CD14-positive monocyte (primary cell): ENCODE data around the gene ATXN1. TPM values are rescaled to one million over a fixed set of nuclear protein-coding genes. Genes with fewer than 3 reads are reported as not detected.

ENCODE experiments used
- DNase-seq, 3 donors: peaks; one replicate each; pipeline ENCODE4 v3.0.0-alpha.2; 2011 to 2022
- H2AFZ ChIP-seq: 2 replicates; pipeline ENCODE4 v1.6.0; 2012; ENCODE audit warnings: mild to moderate bottlenecking, low read depth, low read length, inconsistent platforms; ENCODE audit not compliant: insufficient read depth, poor library complexity, severe bottlenecking
- H3K27ac ChIP-seq, 2 donors: 1 replicate in 1 of 2; 2 replicates in 1 of 2; pipeline ENCODE4 v1.5.1; 2012 to 2013; ENCODE audit warnings: low read length in 2 of 2, control low read depth in 1 of 2, inconsistent platforms in 1 of 2, low read depth in 1 of 2, mild to moderate bottlenecking in 1 of 2
- H3K27me3 ChIP-seq, 2 donors: one replicate each; pipeline versions ENCODE4 v1.6.0 to v1.6.1; 2011 to 2013; ENCODE audit warnings: low read length in 2 of 2; ENCODE audit not compliant: control insufficient read depth in 2 of 2, insufficient read depth in 2 of 2
- H3K36me3 ChIP-seq, 2 donors: replicated peaks in 1 of 2; 1 replicate in 1 of 2; 2 replicates in 1 of 2; pipeline versions ENCODE4 v1.5.1 to v1.6.1; 2012 to 2013; ENCODE audit warnings: low read length in 2 of 2, control low read depth in 1 of 2, inconsistent platforms in 1 of 2, mild to moderate bottlenecking in 1 of 2; ENCODE audit not compliant: insufficient read depth in 2 of 2, control insufficient read depth in 1 of 2
- H3K4me1 ChIP-seq, 2 donors: 1 replicate in 1 of 2; 2 replicates in 1 of 2; pipeline versions ENCODE4 v1.5.1 to v1.6.1; 2012 to 2013; ENCODE audit warnings: low read length in 2 of 2, control low read depth in 1 of 2, inconsistent platforms in 1 of 2, mild to moderate bottlenecking in 1 of 2, moderate library complexity in 1 of 2; ENCODE audit not compliant: insufficient read depth in 2 of 2, control insufficient read depth in 1 of 2
- H3K4me2 ChIP-seq: replicated peaks from 2 replicates; pipeline ENCODE3; 2012; ENCODE audit warnings: low read length, moderate library complexity, mild to moderate bottlenecking; ENCODE audit not compliant: poor library complexity, severe bottlenecking; ENCODE audit errors: extremely low read depth
- H3K4me3 ChIP-seq, 3 experiments: fragments of 200-600 bp in 1 of 3; sonication (generic) in 1 of 3; replicated peaks in 1 of 3; 1 replicate in 2 of 3; 2 replicates in 1 of 3; pipeline ENCODE4 v1.5.1; 2011 to 2013; ENCODE audit warnings: low read length in 3 of 3, mild to moderate bottlenecking in 3 of 3, control low read depth in 2 of 3, low read depth in 2 of 3, inconsistent platforms in 1 of 3, moderate library complexity in 1 of 3
- H3K79me2 ChIP-seq: 2 replicates; pipeline ENCODE4 v1.6.0; 2012; ENCODE audit warnings: mild to moderate bottlenecking, control low read depth, inconsistent platforms, low read length, moderate library complexity; ENCODE audit not compliant: insufficient read depth
- H3K9ac ChIP-seq: 2 replicates; pipeline ENCODE4 v1.6.0; 2017; ENCODE audit warnings: low read length, mild to moderate bottlenecking; ENCODE audit not compliant: insufficient read depth, poor library complexity, severe bottlenecking
- H3K9me3 ChIP-seq, 2 donors: replicated peaks in 1 of 2; 1 replicate in 1 of 2; 2 replicates in 1 of 2; pipeline versions ENCODE4 v1.5.1 to v1.6.1; 2012 to 2013; ENCODE audit warnings: low read length in 2 of 2, control low read depth in 1 of 2; ENCODE audit not compliant: control insufficient read depth in 1 of 2, insufficient read depth in 1 of 2
- H4K20me1 ChIP-seq: 2 replicates; pipeline ENCODE4 v1.6.0; 2012; ENCODE audit warnings: mild to moderate bottlenecking, low read length, control low read depth, moderate library complexity; ENCODE audit not compliant: insufficient read depth
- H3K27ac Mint-ChIP-seq, 7 donors: one replicate each; pipeline ENCODE4 v1.8.0; 2020; ENCODE audit warnings: mild to moderate bottlenecking in 7 of 7, mixed read lengths in 7 of 7, moderate library complexity in 6 of 7, inconsistent platforms in 2 of 7
- H3K27me3 Mint-ChIP-seq, 3 donors: one replicate each; pipeline ENCODE4 v1.8.0; 2021 to 2022; ENCODE audit warnings: low read depth in 3 of 3, mild to moderate bottlenecking in 3 of 3, mixed read lengths in 3 of 3, moderate library complexity in 3 of 3, inconsistent platforms in 1 of 3
- H3K36me3 Mint-ChIP-seq, 2 donors: one replicate each; pipeline ENCODE4 v1.8.0; 2020; ENCODE audit warnings: mixed read lengths in 2 of 2, inconsistent platforms in 1 of 2, mild to moderate bottlenecking in 1 of 2
- H3K4me1 Mint-ChIP-seq: one replicate; pipeline ENCODE4 v1.8.0; 2020; ENCODE audit warnings: mild to moderate bottlenecking, mixed read lengths
- H3K4me3 Mint-ChIP-seq, 2 donors: one replicate each; pipeline ENCODE4 v1.8.0; 2020; ENCODE audit warnings: mild to moderate bottlenecking in 2 of 2, mixed read lengths in 2 of 2, moderate library complexity in 1 of 2
- H3K9me3 Mint-ChIP-seq, 7 donors: one replicate each; pipeline ENCODE4 v1.8.0; 2020 to 2022; ENCODE audit warnings: mixed read lengths in 7 of 7, mild to moderate bottlenecking in 6 of 7, moderate library complexity in 6 of 7, inconsistent platforms in 2 of 7
- WGBS: methylation state at CpG from one replicate; pipeline ENCODE4 v1.1.5; 2013; ENCODE audit warnings: missing lambda C conversion rate; ENCODE audit not compliant: insufficient coverage; 5-methylcytosine and 5-hydroxymethylcytosine counted together
- intact Hi-C, 2 donors: fragments of 100-400 bp; cut with micrococcal nuclease; formaldehyde crosslinking; loops; one replicate each; pipeline versions ENCODE4 v1.15.0 to v1.15.1; 2023
- polyA plus RNA-seq, 3 donors: library from polyadenylated mRNA; depleted of rRNA in 1 of 3; unstranded in 2 of 3; stranded (reverse) in 1 of 3; fragments of 300-500 nt in 2 of 3; fragments of >200 nt in 1 of 3; fragmentation: Illumina TruSeq in 2 of 3; gene quantifications; 1 replicate in 2 of 3; 2 replicates in 1 of 3; pipeline ENCODE4 v1.2.3, GENCODE V29; 2012 to 2021
- TF ChIP-seq, protein P1 (sequence below): fragments of 200-600 bp; IDR thresholded peaks from one replicate; pipeline ENCODE4 v1.8.0; 2022; ENCODE audit warnings: antibody characterized with exemption, mild to moderate bottlenecking

ATXN1 gene
- polyA plus RNA-seq, 3 donors = 8.8 to 19.1 (median 10.9) TPM

DNA sequence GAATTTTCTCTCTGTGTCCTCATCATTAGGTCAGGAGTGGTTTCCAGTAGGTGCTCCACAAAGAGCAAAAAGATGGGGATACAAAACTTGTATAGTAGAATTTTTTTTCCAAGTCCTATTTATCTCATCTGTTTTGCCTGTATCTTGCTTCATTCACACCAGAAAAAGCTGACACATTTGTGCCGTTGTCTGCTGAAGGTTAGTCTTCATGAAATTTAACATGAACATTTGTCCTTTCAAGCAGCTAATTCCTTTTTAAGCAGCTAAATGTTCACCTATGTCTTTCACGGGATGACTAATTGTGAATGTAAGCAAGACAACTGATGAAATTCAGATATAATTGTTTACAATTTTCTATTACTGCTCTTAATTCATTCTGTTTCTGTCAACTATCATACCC, 83.8 kb downstream of the ATXN1 start:
- Mint-ChIP-seq H3K27ac (no peak overlapping the region), H3K9me3 (peaks cover 0 to 5% (median 0%) of the 10 kb centered on the region in 7 donors), H3K4me1 (peaks cover 44% of the 10 kb centered on the region), H3K27me3 (no peaks in the 10 kb centered on the region), H3K4me3 (no peak overlapping the region), H3K36me3 (peaks cover 11 to 23% of the 10 kb centered on the region in 2 donors)
- Histone ChIP-seq H3K9me3 (no peaks in the 10 kb centered on the region), H4K20me1 (no peaks in the 10 kb centered on the region), H3K9ac (no peak overlapping the region), H2AFZ (no peak overlapping the region), H3K27ac (no peak overlapping the region), H3K4me1 (peaks cover 30 to 37% of the 10 kb centered on the region in 2 donors), H3K4me2 (no peak overlapping the region), H3K4me3 (no peak overlapping the region), H3K36me3 (no peaks in the 10 kb centered on the region), H3K27me3 (no peaks in the 10 kb centered on the region), H3K79me2 (peaks cover 54% of the 10 kb centered on the region)
- no peak for DNase-seq
- no CpG with 5 or more reads among the region's 2 CpGs for WGBS
- intact Hi-C loops = loop anchor here in 1 of 2 donors (5.0 kb wide), 1 partner anchor 35 kb away; no protein-coding TSS in a partner anchor
- TF ChIP-seq, protein P1, sequence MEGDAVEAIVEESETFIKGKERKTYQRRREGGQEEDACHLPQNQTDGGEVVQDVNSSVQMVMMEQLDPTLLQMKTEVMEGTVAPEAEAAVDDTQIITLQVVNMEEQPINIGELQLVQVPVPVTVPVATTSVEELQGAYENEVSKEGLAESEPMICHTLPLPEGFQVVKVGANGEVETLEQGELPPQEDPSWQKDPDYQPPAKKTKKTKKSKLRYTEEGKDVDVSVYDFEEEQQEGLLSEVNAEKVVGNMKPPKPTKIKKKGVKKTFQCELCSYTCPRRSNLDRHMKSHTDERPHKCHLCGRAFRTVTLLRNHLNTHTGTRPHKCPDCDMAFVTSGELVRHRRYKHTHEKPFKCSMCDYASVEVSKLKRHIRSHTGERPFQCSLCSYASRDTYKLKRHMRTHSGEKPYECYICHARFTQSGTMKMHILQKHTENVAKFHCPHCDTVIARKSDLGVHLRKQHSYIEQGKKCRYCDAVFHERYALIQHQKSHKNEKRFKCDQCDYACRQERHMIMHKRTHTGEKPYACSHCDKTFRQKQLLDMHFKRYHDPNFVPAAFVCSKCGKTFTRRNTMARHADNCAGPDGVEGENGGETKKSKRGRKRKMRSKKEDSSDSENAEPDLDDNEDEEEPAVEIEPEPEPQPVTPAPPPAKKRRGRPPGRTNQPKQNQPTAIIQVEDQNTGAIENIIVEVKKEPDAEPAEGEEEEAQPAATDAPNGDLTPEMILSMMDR = no peak

DNA sequence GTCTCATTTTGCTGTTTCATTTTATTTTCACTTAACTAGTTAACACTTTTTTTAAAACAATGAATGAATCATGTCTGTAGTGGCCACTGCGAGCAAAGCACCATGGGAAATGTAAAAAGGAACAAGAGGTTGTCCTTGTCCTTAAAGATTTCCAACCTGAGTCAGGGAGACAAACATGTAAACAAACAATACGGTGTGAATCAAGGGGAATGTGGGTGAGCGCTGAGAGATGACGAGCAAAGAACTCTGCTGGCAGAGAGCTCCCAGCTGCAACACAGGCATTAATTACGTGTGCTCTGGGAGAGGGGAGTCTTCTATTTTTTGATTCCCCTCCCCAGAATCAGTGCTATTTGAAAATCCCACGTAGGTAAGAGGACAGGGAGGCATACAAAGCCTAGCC, 84.3 kb downstream of the ATXN1 start:
- Histone ChIP-seq H3K4me1 (peaks cover 26 to 37% of the 10 kb centered on the region in 2 donors), H4K20me1 (no peaks in the 10 kb centered on the region), H3K36me3 (no peaks in the 10 kb centered on the region), H3K27ac (no peak overlapping the region), H2AFZ (no peak overlapping the region), H3K4me3 (no peak overlapping the region), H3K4me2 (no peak overlapping the region), H3K79me2 (peaks cover 52% of the 10 kb centered on the region), H3K9me3 (no peaks in the 10 kb centered on the region), H3K9ac (no peak overlapping the region), H3K27me3 (no peaks in the 10 kb centered on the region)
- intact Hi-C loops = loop anchor here in 1 of 2 donors (5.0 kb wide), 1 partner anchor 35 kb away; no protein-coding TSS in a partner anchor
- Mint-ChIP-seq H3K27ac (no peak overlapping the region), H3K9me3 (peaks cover 0 to 5% (median 0%) of the 10 kb centered on the region in 7 donors), H3K4me3 (no peak overlapping the region), H3K4me1 (peaks cover 44% of the 10 kb centered on the region), H3K36me3 (peaks cover 11 to 23% of the 10 kb centered on the region in 2 donors), H3K27me3 (no peaks in the 10 kb centered on the region)
- TF ChIP-seq, protein P1 = no peak
- no peak for DNase-seq
- 100% methylated on average over 1 of the region's 6 CpGs for WGBS
